Caco-2 (cell line): ENCODE results near the gene COL4A2. TPM values are rescaled to one million over a fixed set of nuclear protein-coding genes. Genes with fewer than 3 reads are reported as not detected.
A peak's percentile ranks its signal among the peaks of the same experiment; 100 is the strongest.

ENCODE experiments used
- BruUV-seq: library from RNA; stranded (reverse); fragments of 400-500 nt; replicated peaks from 2 replicates; lab custom pipeline; 2021; lab: Mats Ljungman, UMichigan
- CTCF ChIA-PET: fragments of 300-600 bp; sonication (Branson Sonifier 250); formaldehyde crosslinking; loops from one replicate; lab custom pipeline; 2022; ENCODE audit warnings: antibody characterized with exemption; lab: Charles Lee
- POLR2A ChIA-PET: fragments of 300-600 bp; sonication (Branson Sonifier 250); formaldehyde crosslinking; loops from one replicate; lab custom pipeline; 2022; ENCODE audit warnings: antibody characterized with exemption; lab: Charles Lee
- DNase-seq, 2 experiments: peaks; one replicate each; pipeline versions ENCODE4 v3.0.0 to v3.0.0-alpha.2; 2020 to 2022
- H3K27me3 ChIP-seq: replicated peaks from 2 replicates; pipeline ENCODE4 v1.6.0; 2011; ENCODE audit warnings: low read length; ENCODE audit not compliant: control insufficient read depth, insufficient read depth
- H3K36me3 ChIP-seq: 2 replicates; pipeline ENCODE4 v1.5.1; 2011; ENCODE audit warnings: low read length; ENCODE audit not compliant: control insufficient read depth, insufficient read depth
- H3K4me1 ChIP-seq: fragments of 250-450 bp; sonication (Bioruptor Pico); 2 replicates; pipeline ENCODE4 v1.5.1; 2020; ENCODE audit warnings: mild to moderate bottlenecking
- H3K4me3 ChIP-seq: 2 replicates; pipeline ENCODE4 v1.5.1; 2011; ENCODE audit warnings: low read depth, mild to moderate bottlenecking, control low read depth, low read length
- H3K9me3 ChIP-seq: fragments of 250-450 bp; sonication (Bioruptor Pico); 2 replicates; pipeline ENCODE4 v1.5.1; 2020; ENCODE audit warnings: mild to moderate bottlenecking, moderate library complexity
- H3K27ac Mint-ChIP-seq: one replicate; pipeline ENCODE4 v1.8.0; 2022; ENCODE audit warnings: mixed read lengths; ENCODE audit not compliant: unreplicated experiment
- H3K27me3 Mint-ChIP-seq: one replicate; pipeline ENCODE4 v1.8.0; 2022; ENCODE audit warnings: mixed read lengths; ENCODE audit not compliant: insufficient read depth, unreplicated experiment
- H3K36me3 Mint-ChIP-seq: one replicate; pipeline ENCODE4 v1.8.0; 2022; ENCODE audit warnings: mild to moderate bottlenecking, mixed read lengths; ENCODE audit not compliant: insufficient read depth, unreplicated experiment
- H3K4me1 Mint-ChIP-seq: one replicate; pipeline ENCODE4 v1.8.0; 2022; ENCODE audit warnings: low read depth, mixed read lengths; ENCODE audit not compliant: unreplicated experiment
- H3K4me3 Mint-ChIP-seq: one replicate; pipeline ENCODE4 v1.8.0; 2022; ENCODE audit warnings: mild to moderate bottlenecking, moderate library complexity, mixed read lengths; ENCODE audit not compliant: unreplicated experiment
- H3K9me3 Mint-ChIP-seq: one replicate; pipeline ENCODE4 v1.8.0; 2022; ENCODE audit warnings: mixed read lengths; ENCODE audit not compliant: unreplicated experiment
- intact Hi-C: fragments of 100-400 bp; cut with micrococcal nuclease; formaldehyde crosslinking; loops from one replicate; pipeline ENCODE4 v1.10.0; 2022; ENCODE audit not compliant: unreplicated experiment
- total RNA-seq: library from RNA; stranded (reverse); gene quantifications from 2 replicates; pipeline ENCODE4 v1.2.3, GENCODE V29; 2022
- TF ChIP-seq, protein P1 (sequence below), 2 experiments: fragments of 200-600 bp in 1 of 2; IDR thresholded peaks; 1 replicate in 1 of 2; 2 replicates in 1 of 2; pipeline versions ENCODE4 v1.5.1 to v1.8.0; 2011 to 2022; ENCODE audit warnings: antibody characterized with exemption in 1 of 2, control low read depth in 1 of 2, inconsistent platforms in 1 of 2, low read depth in 1 of 2, low read length in 1 of 2, mild to moderate bottlenecking in 1 of 2, moderate library complexity in 1 of 2; ENCODE audit not compliant: insufficient read depth in 1 of 2, severe bottlenecking in 1 of 2, unreplicated experiment in 1 of 2

The COL4A2 gene
- total RNA-seq, 1 experiment from 2014 or later = 19.2 TPM

- ChIA-PET CTCF (no interaction called here), POLR2A (interaction anchor here (0.8 kb wide), 1 partner anchor 83 kb away, joined by 3 read pairs; the partner anchor contains the start of gene RAB20)
- Histone ChIP-seq H3K27me3 (no peaks in the 10 kb centered on the region), H3K4me1 (0 out of 2 replicates have a peak, but pooled peaks cover 12% of the 10 kb centered on the region), H3K9me3 (peaks cover 6% of the 10 kb centered on the region; the same call in 1 of the 2 replicates), H3K4me3 (no peak overlapping the region), H3K36me3 (no peaks in the 10 kb centered on the region)
- H3K4me3 Mint-ChIP-seq = no peak overlapping the region
- peaks cover 20% of the 10 kb centered on the region for H3K4me1 Mint-ChIP-seq
- intact Hi-C loops = no loop called here
- BruUV-seq = no TSS peak
- no peaks in the 10 kb centered on the region for H3K36me3 Mint-ChIP-seq
- DNase-seq = no peak
- no peaks in the 10 kb centered on the region for H3K27me3 Mint-ChIP-seq
- TF ChIP-seq, protein P1, sequence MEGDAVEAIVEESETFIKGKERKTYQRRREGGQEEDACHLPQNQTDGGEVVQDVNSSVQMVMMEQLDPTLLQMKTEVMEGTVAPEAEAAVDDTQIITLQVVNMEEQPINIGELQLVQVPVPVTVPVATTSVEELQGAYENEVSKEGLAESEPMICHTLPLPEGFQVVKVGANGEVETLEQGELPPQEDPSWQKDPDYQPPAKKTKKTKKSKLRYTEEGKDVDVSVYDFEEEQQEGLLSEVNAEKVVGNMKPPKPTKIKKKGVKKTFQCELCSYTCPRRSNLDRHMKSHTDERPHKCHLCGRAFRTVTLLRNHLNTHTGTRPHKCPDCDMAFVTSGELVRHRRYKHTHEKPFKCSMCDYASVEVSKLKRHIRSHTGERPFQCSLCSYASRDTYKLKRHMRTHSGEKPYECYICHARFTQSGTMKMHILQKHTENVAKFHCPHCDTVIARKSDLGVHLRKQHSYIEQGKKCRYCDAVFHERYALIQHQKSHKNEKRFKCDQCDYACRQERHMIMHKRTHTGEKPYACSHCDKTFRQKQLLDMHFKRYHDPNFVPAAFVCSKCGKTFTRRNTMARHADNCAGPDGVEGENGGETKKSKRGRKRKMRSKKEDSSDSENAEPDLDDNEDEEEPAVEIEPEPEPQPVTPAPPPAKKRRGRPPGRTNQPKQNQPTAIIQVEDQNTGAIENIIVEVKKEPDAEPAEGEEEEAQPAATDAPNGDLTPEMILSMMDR (IDR thresholded peaks at IDR 0.05; ENCODE audit: insufficient read depth in 1 of 2, low read depth in 1 of 2, low read length in 1 of 2, severe bottlenecking in 1 of 2, unreplicated experiment in 1 of 2) = no peak
- peak overlapping the region; percentile 56 for H3K27ac Mint-ChIP-seq
- peaks cover 9% of the 10 kb centered on the region for H3K9me3 Mint-ChIP-seq
These were observed 171.5 kb downstream of the COL4A2 start for GRCh38 chr13:110478405-110479214.

GRCh38 chr13:110479215-110479545, 172.1 kb downstream of the COL4A2 start:
- DNase-seq = no peak
- H3K4me3 ChIP-seq = no peak overlapping the region
- TF ChIP-seq, protein P1 (IDR thresholded peaks at IDR 0.05; ENCODE audit: insufficient read depth in 1 of 2, low read depth in 1 of 2, low read length in 1 of 2, severe bottlenecking in 1 of 2, unreplicated experiment in 1 of 2) = no peak
- no TSS peak for BruUV-seq
- peaks cover 6% of the 10 kb centered on the region; the same call in 1 of the 2 replicates for H3K9me3 ChIP-seq
- peaks cover 22% of the 10 kb centered on the region for H3K4me1 Mint-ChIP-seq
- H3K4me1 ChIP-seq = 0 out of 2 replicates have a peak, but pooled peaks cover 12% of the 10 kb centered on the region
- CTCF ChIA-PET = interaction anchor here (0.6 kb wide), 1 partner anchor 38 kb away, joined by 4 read pairs; no protein-coding TSS in a partner anchor
- no peaks in the 10 kb centered on the region for H3K27me3 Mint-ChIP-seq
- intact Hi-C loops = no loop called here
- no peaks in the 10 kb centered on the region for H3K36me3 ChIP-seq
- H3K4me3 Mint-ChIP-seq = no peak overlapping the region
- no peaks in the 10 kb centered on the region for H3K27me3 ChIP-seq
- H3K27ac Mint-ChIP-seq = peak overlapping the region; percentile 56
- no peaks in the 10 kb centered on the region for H3K36me3 Mint-ChIP-seq
- POLR2A ChIA-PET = interaction anchor here (0.8 kb wide), 1 partner anchor 83 kb away, joined by 3 read pairs; the partner anchor contains the start of gene RAB20
- peaks cover 9% of the 10 kb centered on the region for H3K9me3 Mint-ChIP-seq

GRCh38 chr13:110479648-110480047, 172.6 kb downstream of the COL4A2 start:
- Mint-ChIP-seq H3K4me3 (no peak overlapping the region), H3K27ac (peak overlapping the region; percentile 17), H3K36me3 (peaks cover 2% of the 10 kb centered on the region), H3K4me1 (peaks cover 26% of the 10 kb centered on the region), H3K9me3 (peaks cover 9% of the 10 kb centered on the region), H3K27me3 (no peaks in the 10 kb centered on the region)
- no peaks in the 10 kb centered on the region for H3K36me3 ChIP-seq
- ChIA-PET POLR2A (no interaction called here), CTCF (interaction anchor here (0.6 kb wide), 1 partner anchor 38 kb away, joined by 4 read pairs; no protein-coding TSS in a partner anchor)
- DNase-seq = no peak
- BruUV-seq = no TSS peak
- H3K4me3 ChIP-seq = no peak overlapping the region
- peaks cover 6% of the 10 kb centered on the region; the same call in 1 of the 2 replicates for H3K9me3 ChIP-seq
- TF ChIP-seq, protein P1 (IDR thresholded peaks at IDR 0.05; ENCODE audit: insufficient read depth in 1 of 2, low read depth in 1 of 2, low read length in 1 of 2, severe bottlenecking in 1 of 2, unreplicated experiment in 1 of 2) = no peak
- H3K4me1 ChIP-seq = peaks cover 16% of the 10 kb centered on the region
- no peaks in the 10 kb centered on the region for H3K27me3 ChIP-seq
- intact Hi-C loops = no loop called here
